ENCODE measurements around the gene PCYOX1L. TPM values are rescaled to one million over a fixed set of nuclear protein-coding genes. Genes with fewer than 3 reads are reported as not detected.

PCYOX1L gene
- total RNA-seq, 1 donor from 2014 or later: 9.2 TPM

DNA sequence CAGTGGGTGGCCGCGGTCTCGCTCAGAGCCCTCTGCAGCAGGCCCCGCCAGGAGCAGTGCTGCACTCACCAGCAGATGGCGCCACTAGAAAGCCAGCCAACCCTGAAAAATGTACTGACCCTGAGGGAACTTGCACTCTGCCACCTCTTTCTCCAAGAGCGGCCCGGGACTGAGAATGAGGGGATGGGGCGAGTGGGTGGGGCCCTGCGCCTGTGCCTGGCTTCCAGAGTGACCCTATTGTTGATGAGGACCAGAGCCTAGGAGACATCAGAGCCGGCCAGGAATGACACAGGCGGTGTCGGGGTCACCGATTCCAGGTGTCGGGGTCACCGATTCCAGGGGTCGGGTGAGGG lies 24.1 kb downstream of the PCYOX1L start:
- CTCF ChIA-PET: interaction anchor here (0.9 to 3.0 kb wide), 6 partner anchors 9 to 185 kb away, joined by 3 to 18 read pairs (median 6); no protein-coding TSS in a partner anchor
- POLR2A ChIA-PET: no interaction called here
- H3K27me3 Mint-ChIP-seq: peaks cover 9% of the 10 kb centered on the region
- no peaks in the 10 kb centered on the region for H3K36me3 Mint-ChIP-seq (ENCODE audit: low read depth)
- intact Hi-C loops (cut with micrococcal nuclease): loop anchor here (1.0 to 5.0 kb wide), 3 partner anchors 45 to 237 kb away; no protein-coding TSS in a partner anchor
- H3K4me1 Mint-ChIP-seq: peaks cover 4% of the 10 kb centered on the region
- TF ChIP-seq, protein P1, sequence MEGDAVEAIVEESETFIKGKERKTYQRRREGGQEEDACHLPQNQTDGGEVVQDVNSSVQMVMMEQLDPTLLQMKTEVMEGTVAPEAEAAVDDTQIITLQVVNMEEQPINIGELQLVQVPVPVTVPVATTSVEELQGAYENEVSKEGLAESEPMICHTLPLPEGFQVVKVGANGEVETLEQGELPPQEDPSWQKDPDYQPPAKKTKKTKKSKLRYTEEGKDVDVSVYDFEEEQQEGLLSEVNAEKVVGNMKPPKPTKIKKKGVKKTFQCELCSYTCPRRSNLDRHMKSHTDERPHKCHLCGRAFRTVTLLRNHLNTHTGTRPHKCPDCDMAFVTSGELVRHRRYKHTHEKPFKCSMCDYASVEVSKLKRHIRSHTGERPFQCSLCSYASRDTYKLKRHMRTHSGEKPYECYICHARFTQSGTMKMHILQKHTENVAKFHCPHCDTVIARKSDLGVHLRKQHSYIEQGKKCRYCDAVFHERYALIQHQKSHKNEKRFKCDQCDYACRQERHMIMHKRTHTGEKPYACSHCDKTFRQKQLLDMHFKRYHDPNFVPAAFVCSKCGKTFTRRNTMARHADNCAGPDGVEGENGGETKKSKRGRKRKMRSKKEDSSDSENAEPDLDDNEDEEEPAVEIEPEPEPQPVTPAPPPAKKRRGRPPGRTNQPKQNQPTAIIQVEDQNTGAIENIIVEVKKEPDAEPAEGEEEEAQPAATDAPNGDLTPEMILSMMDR (IDR thresholded peaks at IDR 0.05): no peak
- no peak overlapping the region for H3K27ac Mint-ChIP-seq
- H3K9me3 Mint-ChIP-seq: no peaks in the 10 kb centered on the region
- no peak overlapping the region for H3K4me3 Mint-ChIP-seq
- DNase-seq (peak; percentile 52), ATAC-seq (ENCODE audit: low read depth) (peak; percentile 62)

DNA sequence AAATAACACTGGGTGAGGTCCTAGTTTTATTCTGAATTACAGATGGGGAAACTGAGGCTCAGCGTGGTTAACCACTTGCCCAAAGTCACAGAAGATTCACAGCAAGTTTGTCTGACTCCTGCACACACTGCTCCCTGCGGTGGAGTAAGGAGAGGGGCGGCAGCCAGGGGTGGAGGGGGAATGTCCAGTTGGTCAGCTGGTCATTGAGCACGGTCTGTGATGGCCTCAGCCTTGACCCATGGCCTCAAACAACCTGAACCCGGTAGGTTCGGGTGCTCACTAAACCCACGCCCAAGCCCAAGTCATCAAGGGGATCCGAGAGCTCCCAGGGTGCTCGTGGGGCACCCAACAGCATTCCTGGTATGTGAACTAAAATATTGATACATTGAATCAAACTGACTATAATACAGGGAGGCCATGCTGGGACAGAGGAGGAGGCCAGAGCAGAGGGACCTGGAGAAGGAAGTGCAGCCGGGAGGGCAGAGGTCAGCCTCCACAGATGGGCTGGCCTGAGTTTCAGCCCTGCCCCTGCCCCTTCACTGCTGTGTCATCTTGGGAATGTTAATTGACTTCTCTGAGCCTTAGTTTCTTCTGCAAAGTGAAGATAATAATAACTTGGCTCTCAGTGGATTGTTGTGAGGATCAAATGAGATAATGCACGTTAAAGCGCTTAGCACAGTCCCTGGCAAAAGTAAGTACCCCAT lies 24.8 kb downstream of the PCYOX1L start:
- no peaks in the 10 kb centered on the region for H3K9me3 Mint-ChIP-seq
- intact Hi-C loops (cut with micrococcal nuclease): loop anchor here (1.0 to 5.0 kb wide), 3 partner anchors 45 to 236 kb away; no protein-coding TSS in a partner anchor
- no peak overlapping the region for H3K4me3 Mint-ChIP-seq
- H3K4me1 Mint-ChIP-seq: peaks cover 4% of the 10 kb centered on the region
- H3K27ac Mint-ChIP-seq: no peak overlapping the region
- CTCF ChIA-PET: interaction anchor here (0.9 to 3.0 kb wide), 6 partner anchors 10 to 184 kb away, joined by 3 to 18 read pairs (median 4); no protein-coding TSS in a partner anchor
- TF ChIP-seq, protein P1 (IDR thresholded peaks at IDR 0.05): no peak
- ATAC-seq (ENCODE audit: low read depth) (no peak), DNase-seq (no peak)
- H3K36me3 Mint-ChIP-seq (ENCODE audit: low read depth): no peaks in the 10 kb centered on the region
- H3K27me3 Mint-ChIP-seq: peaks cover 11% of the 10 kb centered on the region
- POLR2A ChIA-PET: no interaction called here

DNA sequence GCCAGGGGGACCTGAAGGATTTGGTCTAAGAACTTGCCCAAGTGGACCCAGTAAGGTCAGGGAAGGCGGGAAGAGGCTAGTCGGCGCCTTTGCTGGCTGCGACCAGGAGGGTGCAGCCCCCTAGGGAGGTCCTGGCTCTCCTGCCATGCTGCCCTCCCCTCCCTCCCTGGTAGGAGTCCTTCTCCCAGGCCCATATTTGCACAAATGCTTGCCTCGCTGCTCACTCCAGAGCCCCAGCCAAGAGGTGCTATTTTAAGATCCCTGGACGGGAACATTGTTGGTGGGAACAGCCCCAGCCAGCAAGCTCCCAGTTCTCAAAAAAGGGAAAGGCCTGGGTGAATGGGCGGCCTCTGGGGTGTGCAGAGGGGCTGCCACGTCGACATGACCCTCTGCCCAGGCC lies 25.6 kb downstream of the PCYOX1L start:
- no peak for ATAC-seq (ENCODE audit: low read depth)
- Mint-ChIP-seq H3K4me1 (peaks cover 4% of the 10 kb centered on the region), H3K4me3 (no peak overlapping the region), H3K36me3 (ENCODE audit: low read depth) (no peaks in the 10 kb centered on the region), H3K27me3 (peaks cover 11% of the 10 kb centered on the region), H3K9me3 (no peaks in the 10 kb centered on the region), H3K27ac (no peak overlapping the region)
- ChIA-PET POLR2A (no interaction called here), CTCF (interaction anchor here (1.2 to 3.0 kb wide), 3 partner anchors 180 to 183 kb away, joined by 3 to 18 read pairs (median 3); no protein-coding TSS in a partner anchor)
- intact Hi-C loops (cut with micrococcal nuclease): loop anchor here (2.0 to 5.0 kb wide), 2 partner anchors 44 to 235 kb away; no protein-coding TSS in a partner anchor
- no peak for DNase-seq
- TF ChIP-seq, protein P1 (IDR thresholded peaks at IDR 0.05): no peak

DNA sequence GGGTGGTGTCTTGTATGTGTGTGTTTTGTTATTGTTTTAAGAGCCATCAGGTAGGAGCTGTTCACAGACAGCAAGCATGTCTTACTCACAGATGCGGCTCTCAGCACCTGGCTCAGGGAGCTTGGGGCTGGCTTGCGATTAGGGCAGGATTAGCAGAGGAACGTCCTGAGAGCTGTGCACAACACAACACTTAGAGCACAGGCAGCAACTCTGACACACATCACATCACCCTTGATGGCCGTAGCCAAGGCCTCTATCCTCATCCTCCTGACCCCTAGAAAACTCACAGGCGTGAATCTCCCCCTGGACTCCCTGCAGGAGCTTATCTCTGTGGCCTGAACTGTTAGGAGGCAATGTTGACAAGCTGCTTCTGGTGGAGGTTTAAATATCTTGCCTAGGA lies 28.3 kb downstream of the PCYOX1L start:
- Mint-ChIP-seq H3K4me1 (peaks cover 4% of the 10 kb centered on the region), H3K27ac (no peak overlapping the region), H3K27me3 (peaks cover 6% of the 10 kb centered on the region), H3K4me3 (no peak overlapping the region), H3K9me3 (no peaks in the 10 kb centered on the region), H3K36me3 (ENCODE audit: low read depth) (no peaks in the 10 kb centered on the region)
- TF ChIP-seq, protein P1 (IDR thresholded peaks at IDR 0.05): no peak
- ATAC-seq (ENCODE audit: low read depth) (no peak), DNase-seq (no peak)
- ChIA-PET POLR2A (no interaction called here), CTCF (interaction anchor here (1.0 to 1.7 kb wide), 3 partner anchors 17 to 179 kb away, joined by 3 to 8 read pairs (median 3); no protein-coding TSS in a partner anchor)
- intact Hi-C loops (cut with micrococcal nuclease): no loop called here

DNA sequence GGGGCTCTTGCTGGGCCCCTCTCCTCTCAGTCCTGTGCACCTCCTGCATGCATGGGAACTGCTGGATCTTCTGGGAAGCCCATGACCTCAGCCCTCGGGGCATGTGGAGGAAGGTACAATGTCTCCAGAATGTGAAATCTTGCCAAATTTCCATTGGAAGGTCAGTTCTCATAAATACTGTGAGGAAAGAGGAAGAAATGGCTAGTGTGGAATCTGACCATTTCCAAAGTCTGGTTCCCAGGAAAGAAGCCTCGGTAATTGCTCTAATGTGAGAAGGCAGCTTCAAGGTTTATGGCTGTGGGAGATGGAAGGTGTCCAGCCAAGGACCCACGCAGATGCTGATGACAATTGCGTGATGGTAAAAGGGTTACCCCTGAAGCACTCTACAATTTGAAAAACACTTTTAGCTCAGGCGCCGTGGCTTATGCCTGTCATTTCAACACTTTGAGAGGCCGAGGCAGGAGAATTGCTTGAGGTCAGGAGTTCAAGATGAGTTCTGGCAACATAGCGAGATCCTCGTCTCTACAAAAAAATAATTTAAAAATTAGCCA lies 29.3 kb downstream of the PCYOX1L start:
- Mint-ChIP-seq H3K27me3 (peaks cover 3% of the 10 kb centered on the region), H3K4me3 (no peak overlapping the region), H3K9me3 (no peaks in the 10 kb centered on the region), H3K36me3 (ENCODE audit: low read depth) (no peaks in the 10 kb centered on the region), H3K4me1 (no peaks in the 10 kb centered on the region), H3K27ac (no peak overlapping the region)
- TF ChIP-seq, protein P1 (IDR thresholded peaks at IDR 0.05): no peak
- CTCF ChIA-PET: interaction anchor here (1.5 to 1.7 kb wide), 2 partner anchors 18 to 178 kb away, joined by 3 to 8 read pairs; no protein-coding TSS in a partner anchor
- POLR2A ChIA-PET: no interaction called here
- DNase-seq (no peak), ATAC-seq (ENCODE audit: low read depth) (no peak)
- intact Hi-C loops (cut with micrococcal nuclease): loop anchor here (1.0 kb wide), 1 partner anchor 231 kb away; no protein-coding TSS in a partner anchor
